ENCODE measurements around the gene PLB1.

DNA sequence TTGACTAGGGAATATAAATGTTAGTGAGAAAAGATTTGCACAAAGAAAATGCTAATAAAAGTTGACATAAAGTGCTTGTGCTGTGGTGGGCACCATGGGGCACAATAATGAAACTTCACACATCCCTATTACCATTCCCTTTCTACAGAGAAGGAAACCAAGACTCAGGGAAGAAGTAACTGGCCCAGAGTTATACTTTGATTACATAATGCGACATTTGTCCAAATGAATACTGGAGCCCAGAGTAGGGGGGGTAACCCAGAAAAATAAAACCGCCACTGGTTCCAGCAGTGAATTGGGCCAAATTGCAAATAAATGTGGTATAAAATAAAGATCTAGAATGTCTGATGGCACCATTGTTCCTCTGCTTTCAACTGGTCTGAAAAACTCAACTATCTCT lies 149.7 kb downstream of the PLB1 start:
- TF ChIP-seq POLR2A (IDR thresholded peaks at IDR 0.05), result no peak
- no peak for TF ChIP-seq CTCF (IDR thresholded peaks at IDR 0.05)
- no peak for TF ChIP-seq POLR2AphosphoS5 (IDR thresholded peaks at IDR 0.05; ENCODE audit: insufficient read depth in 1 of 2, low read depth in 1 of 2)
